SKM-1 (cell line): Measurements from ENCODE around the gene TNS4.
A peak's percentile ranks its signal among the peaks of the same experiment; 100 is the strongest.

ENCODE experiments used
- DNase-seq: peaks from one replicate; lab custom pipeline; 2025; ENCODE audit not compliant: unreplicated experiment; lab: John Stamatoyannopoulos, UW

TNS4 gene

DNA sequence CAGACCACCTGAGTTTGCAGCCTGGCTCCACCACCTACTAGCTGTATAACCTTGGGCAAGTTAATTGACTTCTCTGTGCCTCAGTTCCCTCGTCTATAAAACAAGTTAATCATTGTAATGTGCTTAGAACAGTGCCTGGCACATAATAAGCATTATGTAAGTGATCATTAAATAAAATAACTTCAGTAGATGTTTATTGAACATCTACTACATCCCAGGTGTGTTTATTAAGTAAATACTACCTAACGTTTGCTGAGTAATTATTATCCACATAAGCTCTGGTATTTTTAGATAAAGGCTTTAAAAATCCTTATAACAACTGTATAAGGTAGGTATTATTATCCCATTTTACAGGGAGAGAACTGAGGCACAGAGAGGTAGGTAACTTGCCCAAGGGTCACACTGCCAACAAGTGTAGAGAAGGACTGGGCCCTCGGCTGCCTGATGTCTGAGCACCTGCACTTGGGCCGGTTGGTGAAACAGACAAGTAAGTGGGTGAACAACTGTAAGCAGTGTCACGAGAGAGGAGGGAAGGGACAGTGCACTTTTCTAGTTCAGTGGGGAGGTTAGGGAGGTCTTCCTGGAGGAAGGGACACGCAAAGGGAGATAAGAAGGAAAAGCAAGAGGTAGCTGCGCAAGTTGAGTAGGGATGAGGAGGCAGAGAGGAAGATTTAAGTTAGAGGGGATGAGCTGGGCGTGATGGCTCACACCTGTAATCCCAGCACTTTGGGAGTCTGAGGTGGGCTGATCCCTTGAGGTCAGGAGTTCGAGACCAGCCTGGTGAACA is 4.6 kb downstream of the TNS4 start:
- DNase-seq: no peak

DNA sequence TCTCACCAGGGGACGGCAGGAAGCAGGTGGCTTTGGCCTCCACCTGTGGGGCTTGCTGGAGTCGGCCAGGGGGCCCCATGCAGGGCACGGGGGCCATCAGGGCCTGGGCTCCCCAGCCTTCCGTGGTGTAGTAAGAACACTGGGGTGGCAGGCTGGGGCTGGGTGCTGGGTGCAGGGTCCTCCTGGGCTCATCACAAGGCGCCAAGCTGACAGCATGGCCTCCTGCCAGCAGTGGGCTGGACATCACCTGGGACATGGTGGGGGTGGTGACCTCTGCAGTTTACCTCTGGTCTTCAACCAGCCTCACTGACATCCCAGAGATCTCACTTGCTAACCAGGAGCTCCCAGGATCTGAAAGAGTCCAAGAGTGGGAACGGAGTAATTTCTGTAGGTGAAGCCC is 5.3 kb downstream of the TNS4 start:
- DNase-seq: no peak

DNA sequence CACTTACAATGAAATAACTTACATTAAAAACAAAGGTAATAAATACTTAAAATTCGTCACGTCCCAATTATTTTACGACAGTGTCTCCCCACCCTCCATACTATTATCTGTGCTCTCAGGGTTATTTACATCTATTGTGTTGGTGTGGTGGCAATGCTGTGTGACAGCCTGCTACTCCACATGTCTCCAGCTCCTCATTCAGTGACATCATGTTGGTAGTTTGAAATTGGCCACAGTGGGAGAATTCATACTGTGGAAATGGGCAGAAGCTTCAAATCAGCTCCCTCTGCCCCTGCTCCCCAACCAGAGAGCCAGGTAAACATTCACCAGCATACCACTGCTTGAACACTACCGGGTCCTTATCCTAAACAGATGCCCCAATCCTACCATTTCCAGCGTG is 6.3 kb downstream of the TNS4 start:
- no peak for DNase-seq

DNA sequence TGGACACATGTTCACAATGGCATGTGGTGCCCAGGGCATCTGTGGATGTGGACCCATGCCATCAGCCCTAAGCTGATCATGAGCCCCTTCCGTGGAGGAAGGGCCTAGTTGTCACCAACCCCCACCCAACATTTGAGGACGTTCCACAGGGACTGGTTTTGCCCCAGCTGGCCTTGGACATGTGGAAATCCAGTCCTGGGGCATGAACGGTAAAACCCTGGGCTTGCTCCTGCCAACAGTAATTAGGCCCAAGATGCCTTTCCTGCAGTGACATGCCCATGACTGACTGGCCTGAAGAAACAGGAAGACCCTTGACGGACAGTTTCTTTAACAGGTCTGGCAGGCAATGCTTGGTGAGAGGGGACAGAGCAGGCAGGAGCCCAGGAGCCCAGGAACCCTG is 7.7 kb downstream of the TNS4 start:
- DNase-seq: no peak

DNA sequence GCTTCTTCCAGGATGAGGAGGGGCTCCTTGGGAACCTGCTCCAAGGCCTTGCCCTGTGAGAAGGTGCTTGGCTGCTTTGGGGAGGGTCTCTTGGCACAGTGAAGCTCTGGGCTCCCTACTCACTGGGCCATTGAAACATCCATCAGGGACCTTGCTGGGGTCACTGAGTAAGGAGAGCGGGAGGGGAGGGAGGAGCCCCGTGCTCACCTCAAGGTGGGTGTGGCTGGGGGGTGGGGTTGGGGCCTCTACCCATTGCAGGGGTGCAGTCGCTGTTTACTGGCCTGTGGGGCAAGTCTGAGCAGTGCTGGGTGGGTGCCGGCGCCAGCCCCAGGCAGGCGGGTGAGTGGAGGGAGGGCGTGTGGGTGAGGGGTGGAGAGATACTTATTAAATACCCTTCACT is 9.9 kb downstream of the TNS4 start:
- DNase-seq: no peak

DNA sequence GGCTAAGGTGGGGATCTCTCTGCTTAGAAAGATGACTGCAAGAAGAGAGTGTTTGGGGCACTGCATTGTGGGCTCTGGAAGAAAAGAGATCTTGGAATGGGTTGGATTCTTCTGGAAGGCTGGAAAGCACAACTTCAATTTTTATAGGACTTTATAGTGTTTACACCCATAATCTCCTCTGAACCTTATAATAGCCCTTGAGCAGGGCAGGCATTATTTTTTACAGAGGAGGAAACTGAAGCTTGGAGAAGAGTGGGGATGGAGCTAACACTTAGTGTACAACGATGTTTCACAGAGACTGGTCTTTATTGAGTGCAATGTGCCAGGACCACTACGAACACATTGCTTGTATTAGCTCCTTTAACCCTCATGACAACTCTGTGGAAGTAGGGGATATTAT is 10.4 kb downstream of the TNS4 start:
- DNase-seq: no peak

DNA sequence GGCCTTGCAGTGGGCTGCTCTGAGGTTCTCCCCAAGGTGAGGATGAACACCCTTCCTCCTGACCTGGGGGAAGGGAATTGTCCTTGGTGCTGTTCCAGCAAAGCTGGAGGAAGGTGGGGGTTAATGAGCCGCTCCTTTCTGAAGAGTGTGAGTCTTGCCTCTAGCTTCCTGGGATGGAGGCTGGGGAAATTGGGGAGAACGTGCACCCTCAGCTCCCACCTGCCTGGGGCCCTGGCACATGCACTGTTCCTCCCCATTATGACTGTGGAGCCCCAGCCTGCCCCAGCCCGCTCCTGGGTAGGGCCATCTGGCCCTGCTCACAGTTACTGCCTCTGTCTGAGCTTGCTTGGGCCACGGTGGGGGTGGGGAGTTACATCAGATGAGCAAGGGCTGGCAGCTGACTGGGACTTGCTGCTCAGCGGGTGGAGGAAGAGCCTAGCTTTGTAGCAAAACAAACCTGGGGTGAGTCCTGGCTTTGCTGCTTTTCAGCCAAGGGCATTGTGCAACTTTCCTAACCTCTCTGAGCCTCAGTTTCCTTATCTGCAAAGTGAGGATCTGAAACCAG is 11.1 kb downstream of the TNS4 start:
- peak; percentile 22 for DNase-seq

DNA sequence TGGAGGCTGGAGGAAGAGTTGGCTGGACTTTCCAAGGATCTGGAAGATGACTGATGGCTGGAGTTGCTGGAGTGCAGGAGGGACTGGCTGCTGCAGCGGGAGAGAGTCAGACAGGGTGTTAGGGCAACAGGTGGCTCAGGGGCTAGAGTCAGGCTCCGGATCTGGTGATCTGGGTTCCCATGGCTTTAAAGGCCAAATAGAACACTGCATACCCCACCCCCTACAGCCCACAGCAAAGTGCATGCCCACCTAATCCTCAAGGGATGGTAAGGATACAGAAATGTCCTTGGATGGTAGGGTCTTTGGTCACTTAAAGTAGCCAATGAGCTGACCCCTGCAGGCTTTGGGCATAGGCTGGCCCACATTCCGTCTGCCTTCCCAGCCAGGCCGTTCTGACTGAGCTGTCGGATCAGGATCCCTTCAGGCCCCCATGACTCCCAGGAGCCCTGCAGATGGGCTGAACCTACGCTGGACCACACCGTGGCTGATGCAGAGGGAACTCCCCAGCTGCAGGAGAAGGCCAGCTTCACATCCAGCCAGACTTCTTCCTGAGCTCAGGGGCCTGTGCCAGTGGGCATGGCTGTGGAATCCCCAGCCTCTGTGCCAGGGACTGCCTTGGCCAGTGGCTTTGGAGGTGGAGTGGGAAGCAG is 13.9 kb downstream of the TNS4 start:
- no peak for DNase-seq

DNA sequence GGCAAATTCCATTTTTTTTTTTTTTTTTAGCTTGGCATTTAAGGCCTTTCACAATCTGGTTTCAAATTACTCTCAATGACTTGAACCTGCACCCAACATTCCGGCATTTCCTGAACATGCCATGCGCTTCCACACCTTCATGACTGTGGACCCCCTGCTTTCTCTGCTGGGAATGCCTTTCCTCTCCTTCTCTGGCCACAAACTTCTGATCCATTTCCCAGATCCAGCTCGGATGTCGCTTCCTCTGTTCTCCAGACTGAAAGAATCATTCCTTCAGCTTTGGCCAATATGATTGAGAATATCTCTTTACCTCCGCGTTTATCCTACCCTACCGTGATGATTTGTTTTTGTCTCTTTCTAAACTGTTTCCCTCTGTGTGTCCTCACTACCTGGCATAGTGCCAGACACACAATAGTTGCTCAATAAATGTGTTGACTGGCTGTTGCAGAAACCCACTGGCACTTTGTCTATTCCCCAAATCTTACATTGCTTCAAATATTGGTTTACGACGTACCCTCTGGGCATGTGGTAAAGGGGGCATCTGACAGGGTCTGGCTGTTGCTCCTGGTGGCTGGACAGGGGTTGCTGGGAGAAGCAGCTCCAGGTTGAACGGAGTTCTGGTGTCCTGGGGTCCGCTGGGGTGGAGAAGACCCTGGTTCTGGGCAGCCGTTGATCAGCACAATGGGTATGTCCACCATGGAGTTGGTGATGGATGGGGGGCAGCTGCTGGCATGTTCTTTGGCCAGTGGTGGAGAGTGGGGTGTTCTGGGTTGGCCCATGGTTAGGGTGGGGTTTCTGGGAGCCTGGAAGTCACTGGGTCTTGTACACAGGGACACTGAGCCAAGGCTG is 14.7 kb downstream of the TNS4 start:
- DNase-seq: no peak

DNA sequence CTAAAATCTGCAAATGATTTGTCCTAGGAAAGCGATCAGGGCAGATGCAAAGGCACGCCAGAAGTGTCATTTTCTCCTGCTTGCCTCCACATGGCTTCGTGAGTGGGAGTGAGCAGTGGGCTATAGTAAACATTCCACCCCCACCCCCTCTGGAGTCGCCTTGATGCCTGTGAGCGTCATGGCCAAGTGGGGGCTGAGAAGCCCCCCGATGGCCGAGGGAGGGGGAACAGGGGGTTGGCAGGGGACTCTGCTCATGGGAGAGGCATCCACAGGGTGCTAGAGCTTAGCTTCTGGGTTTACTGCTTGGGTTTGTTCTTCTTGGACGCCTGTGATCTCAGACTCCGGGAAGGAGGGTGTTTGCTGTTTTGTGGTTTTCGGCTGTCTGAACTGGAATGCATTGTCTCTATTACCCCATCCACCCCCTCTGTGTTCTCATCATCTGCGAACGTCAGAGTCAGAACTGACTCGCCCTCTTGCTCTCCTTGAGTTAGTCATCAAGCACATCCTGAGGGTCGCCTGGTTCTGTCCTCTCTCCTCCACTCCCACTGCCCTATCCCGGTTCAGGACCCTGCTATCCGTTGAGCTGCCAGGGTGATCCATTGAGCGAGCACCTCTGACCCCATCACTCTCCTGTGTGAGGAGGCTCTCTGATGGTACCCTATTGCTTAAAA is 15.4 kb downstream of the TNS4 start:
- peak; percentile 30 for DNase-seq

DNA sequence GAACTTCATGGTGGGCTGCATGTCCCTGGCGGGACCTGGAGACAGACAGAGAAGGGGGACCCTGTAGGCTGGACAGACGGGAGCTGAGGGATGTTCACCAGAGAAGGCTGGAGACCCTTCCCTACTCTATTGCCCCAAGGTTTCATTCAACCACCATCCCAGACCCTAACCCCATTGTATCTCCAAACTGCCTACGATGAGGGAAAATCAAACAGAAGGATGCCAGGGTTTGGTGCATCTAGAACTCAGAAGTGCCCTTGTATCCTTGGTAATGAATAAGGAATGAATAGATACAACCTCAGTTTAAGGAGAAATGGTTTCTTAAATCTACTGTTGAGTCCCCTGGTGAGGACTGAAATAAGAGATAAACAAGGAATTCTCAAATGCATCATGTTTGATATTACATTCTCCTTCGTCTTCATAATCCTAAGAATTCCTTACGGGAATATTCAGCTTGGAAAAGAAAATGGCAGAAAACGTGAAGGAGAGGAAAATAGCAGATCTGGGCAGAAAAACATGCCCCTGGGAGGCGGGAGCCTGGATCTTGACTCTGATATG is 16.4 kb downstream of the TNS4 start:
- DNase-seq: no peak

DNA sequence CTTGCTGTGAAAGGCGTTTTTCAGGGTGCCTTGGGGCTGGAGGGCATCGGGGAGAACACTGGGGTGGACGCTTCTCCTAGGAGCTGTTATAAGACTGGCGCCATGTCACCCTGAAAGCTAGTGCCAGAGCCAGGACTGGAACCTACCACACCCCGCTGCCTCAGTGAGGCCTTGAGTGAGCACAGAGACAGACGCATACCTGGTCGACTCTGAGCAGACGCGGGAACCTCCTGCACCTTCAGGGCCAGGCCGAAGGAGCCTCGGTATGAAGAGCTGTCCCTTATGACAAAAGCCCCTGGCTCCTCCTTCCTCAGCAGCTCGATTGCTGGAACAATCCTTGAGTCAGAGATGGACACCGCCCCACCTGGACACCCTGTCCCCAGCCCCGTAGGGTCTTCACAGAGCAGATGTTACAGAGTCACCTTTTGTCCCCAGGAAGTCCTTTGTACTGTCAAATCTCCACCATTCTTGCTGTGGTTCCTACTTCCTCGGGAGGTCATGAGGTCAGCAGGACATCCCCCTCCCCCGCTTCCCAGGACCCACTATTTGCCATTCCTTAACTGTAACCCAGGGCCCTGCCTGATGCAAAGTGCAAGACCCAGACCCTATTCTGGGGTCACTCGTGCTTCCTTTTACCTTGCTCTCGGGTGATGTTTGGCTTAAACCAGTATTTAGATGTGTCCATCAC is 17.0 kb downstream of the TNS4 start:
- DNase-seq: no peak

DNA sequence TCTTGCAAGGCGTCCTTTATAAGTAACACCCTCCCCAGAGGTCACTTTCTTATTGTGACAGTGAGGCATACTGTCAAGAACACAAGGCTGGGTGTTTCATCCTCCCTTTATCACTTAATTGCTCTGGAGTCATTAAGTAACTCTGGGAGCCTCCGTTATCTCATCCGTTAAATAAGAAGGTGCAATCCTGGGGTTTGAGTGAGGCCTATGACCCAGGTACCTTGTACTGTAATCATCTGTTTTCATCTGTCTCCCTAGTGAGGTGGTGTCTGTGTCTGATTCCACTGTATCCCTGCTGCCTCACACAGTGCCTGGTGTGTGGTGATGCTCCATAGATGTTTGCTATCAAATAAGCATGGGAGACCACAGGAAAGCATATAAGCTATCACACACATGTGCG is 17.7 kb downstream of the TNS4 start:
- no peak for DNase-seq

DNA sequence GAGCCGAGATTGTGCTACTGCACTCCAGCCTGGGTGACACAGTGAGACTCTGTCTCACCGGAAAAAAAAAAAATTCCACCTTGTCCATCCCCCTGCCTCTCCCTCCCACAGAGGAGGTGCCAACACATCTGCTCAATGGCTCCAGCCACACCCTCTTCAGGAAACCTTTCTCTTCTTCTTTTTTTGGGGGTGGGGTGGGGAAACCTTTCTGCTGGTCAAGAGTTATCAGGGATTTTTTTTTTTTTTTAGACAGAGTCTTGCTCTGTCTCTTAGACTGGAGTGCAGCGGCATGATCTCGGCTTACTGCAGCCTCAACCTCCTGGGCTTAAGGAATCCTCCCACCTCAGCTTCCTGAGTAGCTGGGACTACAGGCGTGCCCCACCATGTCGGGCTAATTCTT is 18.7 kb downstream of the TNS4 start:
- no peak for DNase-seq

DNA sequence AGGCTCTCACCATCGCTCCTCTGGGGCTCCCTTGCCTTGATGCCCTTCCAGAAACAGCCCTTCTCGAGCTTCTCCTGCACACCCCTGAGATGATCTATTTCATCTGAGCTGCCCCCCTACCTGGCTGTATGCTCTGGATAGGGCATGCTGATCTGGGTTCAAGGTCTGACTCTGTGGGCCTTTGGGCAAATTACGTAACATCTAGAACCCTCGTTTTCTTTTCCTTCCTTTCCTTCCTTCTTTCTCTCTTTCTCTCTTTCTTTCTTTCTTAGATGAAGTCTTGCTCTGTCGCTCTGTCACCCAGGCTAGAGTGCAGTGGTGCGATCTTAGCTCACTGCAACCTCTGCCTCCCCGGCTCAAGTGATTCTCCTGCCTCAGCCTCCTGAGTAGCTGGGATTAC is 20.3 kb downstream of the TNS4 start:
- no peak for DNase-seq

DNA sequence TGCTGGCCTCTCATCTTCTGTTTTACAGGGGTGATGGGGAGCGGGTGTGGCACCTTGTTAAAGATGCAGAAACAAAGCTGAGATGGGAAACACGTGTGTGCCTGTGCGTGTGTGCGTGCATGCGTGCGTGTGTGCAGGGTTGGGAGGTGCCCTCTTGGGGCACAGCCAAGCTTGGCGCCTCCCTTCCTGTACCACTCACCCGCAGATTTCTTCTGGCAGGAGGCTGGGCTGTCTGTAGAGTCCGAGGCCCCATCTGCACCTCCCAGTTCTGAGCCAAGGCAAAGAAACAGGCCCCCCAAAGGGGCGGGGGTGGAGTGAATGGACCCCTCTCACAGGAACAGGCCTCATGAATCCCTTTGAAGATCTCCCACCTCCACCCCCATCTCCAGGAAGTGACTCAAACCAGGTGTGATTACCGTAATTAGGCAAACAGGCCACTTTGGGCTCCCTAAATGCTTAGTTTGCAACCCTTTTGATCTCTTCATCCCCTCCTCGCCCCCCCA is 20.9 kb downstream of the TNS4 start:
- DNase-seq: no peak

DNA sequence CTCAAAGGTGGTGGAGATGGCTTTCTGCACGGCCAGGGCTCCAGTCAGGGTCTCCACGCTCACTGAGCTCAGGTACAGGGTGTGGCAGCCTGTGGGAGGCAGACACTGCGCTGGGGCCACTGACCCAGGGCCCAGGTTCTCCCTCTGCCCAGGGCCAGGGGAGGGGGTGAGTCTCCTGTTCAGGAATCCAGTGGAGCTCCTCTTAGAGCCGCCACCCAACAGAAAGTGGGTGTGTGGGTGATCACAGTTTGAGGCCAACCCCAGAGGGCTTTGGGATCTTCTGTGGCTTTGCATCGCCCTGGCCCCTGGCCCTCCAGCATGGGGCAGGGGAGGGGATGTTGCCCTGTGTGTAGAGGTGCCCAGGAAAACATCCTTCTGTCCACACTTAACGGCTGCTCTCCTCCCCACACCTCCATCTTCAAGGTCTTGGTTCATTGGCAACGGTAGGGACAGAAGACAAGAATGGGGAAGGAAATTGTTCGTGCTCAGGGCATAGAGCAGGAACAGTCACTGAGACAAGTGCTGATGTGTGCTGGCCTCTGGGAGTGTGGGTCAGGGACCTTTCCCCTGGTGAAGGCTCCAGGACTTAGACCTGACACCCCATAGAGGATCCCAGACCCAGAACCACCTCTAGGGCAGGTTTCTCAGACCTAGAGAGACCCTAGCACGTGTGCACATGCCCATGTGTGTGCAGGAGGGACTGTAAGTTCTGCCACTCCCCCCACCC is 21.5 kb downstream of the TNS4 start:
- DNase-seq: peak; percentile 56

DNA sequence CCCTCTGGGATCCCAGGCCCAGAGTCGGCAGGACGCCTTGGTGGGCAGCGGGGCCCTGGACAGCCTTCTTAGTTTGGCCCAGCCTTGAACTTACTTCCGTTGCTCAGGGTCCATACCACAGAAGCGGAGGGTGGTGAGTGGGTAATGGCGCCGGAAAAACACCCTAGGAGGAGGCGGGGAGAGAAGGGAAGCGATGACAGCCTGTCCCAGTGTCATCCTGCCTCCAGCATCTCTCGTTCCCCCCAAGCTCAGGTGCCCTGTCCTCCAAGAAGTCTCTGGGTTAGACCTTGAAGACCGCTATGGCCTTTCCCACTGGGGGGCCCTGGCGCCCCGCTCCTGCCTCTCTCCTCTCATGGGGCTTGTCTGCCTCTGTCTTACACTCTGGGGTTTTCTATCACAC is 22.9 kb downstream of the TNS4 start:
- DNase-seq: no peak

DNA sequence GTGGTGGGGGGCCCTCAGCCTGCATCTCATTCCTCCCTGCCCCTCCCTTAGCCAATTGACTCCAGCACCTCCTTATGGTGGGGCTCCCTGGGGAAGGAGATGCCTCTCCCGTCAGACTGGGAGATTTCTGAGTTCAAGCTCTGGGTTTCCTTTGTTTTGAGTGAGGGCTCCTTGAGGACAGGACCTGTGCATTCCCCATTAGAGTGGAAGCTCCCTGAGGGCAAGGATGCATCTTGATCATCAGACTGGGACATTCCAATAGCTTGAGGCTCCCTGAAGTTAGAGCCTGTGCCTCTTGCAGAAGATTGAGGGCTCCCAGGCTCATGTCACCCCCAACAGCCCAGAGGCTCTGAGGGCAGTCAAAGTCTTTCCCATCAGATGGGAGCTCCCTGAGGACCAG is 23.6 kb downstream of the TNS4 start:
- no peak for DNase-seq
